Hepatocyte (in vitro differentiated cells): ENCODE measurements around the gene ZP1.

Experiments used
- CTCF ChIP-seq: fragments of 200-600 bp; sonication (generic); IDR thresholded peaks from 2 replicates; pipeline ENCODE4 v1.5.1; 2016; ENCODE audit warnings: antibody characterized with exemption, mild to moderate bottlenecking; ENCODE audit not compliant: poor library complexity
- EZH2phosphoT487 ChIP-seq: fragments of 200-600 bp; sonication (generic); IDR thresholded peaks from one replicate; pipeline ENCODE4 v1.6.1; 2018; ENCODE audit warnings: antibody characterized with exemption, mild to moderate bottlenecking, low read depth, moderate library complexity; ENCODE audit not compliant: unreplicated experiment, severe bottlenecking

GRCh38 chr11:60838132-60838531, 29.2 kb upstream of the ZP1 start:
- TF ChIP-seq CTCF (no peak), EZH2phosphoT487 (no peak)
